ENCODE measurements around the gene ASF1B. TPM values are rescaled to one million over a fixed set of nuclear protein-coding genes. Genes with fewer than 3 reads are reported as not detected.

ASF1B gene
- total RNA-seq, 1 experiment from 2014 or later, result 78.1 TPM

DNA sequence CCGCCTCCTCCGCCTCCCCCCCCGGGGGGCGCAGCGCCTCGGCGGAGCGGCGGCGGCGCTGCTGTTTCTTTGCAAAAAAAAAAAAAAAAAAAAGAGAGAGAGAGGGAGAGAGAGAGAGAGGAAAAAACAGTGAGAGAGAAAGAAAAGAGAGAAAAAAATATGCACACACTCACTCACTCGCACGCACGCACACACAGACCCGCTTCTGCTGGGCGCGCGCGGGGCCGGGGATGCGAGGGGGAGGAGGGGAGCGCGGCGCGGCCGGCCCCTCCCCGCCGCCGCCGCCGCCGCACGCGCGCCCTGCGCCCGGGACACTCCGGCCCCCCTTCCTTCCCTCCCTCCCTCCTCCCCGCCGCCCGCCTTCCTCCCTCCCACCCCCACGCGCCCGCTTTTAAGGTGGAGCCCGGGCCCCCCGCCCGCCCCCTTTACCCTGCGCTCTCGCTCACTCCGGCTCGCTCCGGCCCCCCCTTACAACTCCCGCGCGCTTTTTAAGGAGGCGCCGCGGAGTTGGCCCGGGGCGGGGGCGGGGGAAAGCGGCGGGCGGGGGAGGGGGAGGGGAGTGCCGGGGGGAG is 45.8 kb downstream of the ASF1B start, which contains the start of gene SAMD1:
Gene SAMD1, minus strand, starts transcription at position 243 of the 572 bp plus-strand sequence.
- Histone ChIP-seq H3K36me3 (ENCODE audit: control insufficient read depth in 1 of 2, insufficient read depth in 2 of 2, low read length in 2 of 2) (peaks cover 0 to 3% of the 10 kb centered on the region in 2 experiments; a peak in 1 of 4 replicates), H3K27me3 (ENCODE audit: insufficient read depth, low read length) (no peaks in the 10 kb centered on the region), H3K9ac (ENCODE audit: low read length) (peak within 1 kb of the TSS; percentile 73), H4K20me1 (ENCODE audit: insufficient read depth) (no peaks in the 10 kb centered on the region), H3K4me1 (ENCODE audit: control insufficient read depth in 1 of 2, insufficient read depth in 2 of 2, low read length in 2 of 2) (peaks cover 12 to 19% of the 10 kb centered on the region in 2 experiments), H3K9me3 (ENCODE audit: control insufficient read depth in 1 of 2, insufficient read depth in 1 of 2, low read depth in 1 of 2, low read length in 2 of 2) (peaks cover 3 to 7% of the 10 kb centered on the region in 2 experiments; a peak in 1 of 4 replicates), H3K4me2 (ENCODE audit: low read length) (peak within 1 kb of the TSS; percentile 91), H3K27ac (ENCODE audit: low read depth, low read length) (peak within 1 kb of the TSS; percentile 83), H3K79me2 (ENCODE audit: insufficient read depth, low read length) (no peaks in the 10 kb centered on the region), H2AFZ (ENCODE audit: low read depth, low read length, poor library complexity, severe bottlenecking) (no peak within 1 kb of the TSS), H3K4me3 (replicated peaks in 1 of 2; ENCODE audit: low read depth in 1 of 2, low read length in 2 of 2) (peak within 1 kb of the TSS; percentile 45 to 66), H3K9me2 (ENCODE audit: insufficient read depth) (no peaks in the 10 kb centered on the region)
- ChIA-PET RAD21 (ENCODE audit: low non-redundant PET in 1 of 2, low total read pairs in 2 of 2, uncharacterized antibody in 2 of 2, unreplicated experiment in 2 of 2) (no interaction called here), CTCF (interaction anchor here (1.4 kb wide), 1 partner anchor 19 kb away, joined by 3 read pairs; the partner anchor contains the start of gene MISP3), POLR2A (interaction anchor here (0.6 to 1.8 kb wide), 2 partner anchors 10 to 19 kb away, joined by 3 to 4 read pairs; no protein-coding TSS in a partner anchor)
- no TSS peak for BruUV-seq (replicated peaks)
- DNase-seq (ENCODE audit: low read depth, low spot score) (peak; percentile 76), ATAC-seq (peak; percentile 61)
- intact Hi-C loops (cut with micrococcal nuclease), result no loop called here
- TF ChIP-seq, protein P1, sequence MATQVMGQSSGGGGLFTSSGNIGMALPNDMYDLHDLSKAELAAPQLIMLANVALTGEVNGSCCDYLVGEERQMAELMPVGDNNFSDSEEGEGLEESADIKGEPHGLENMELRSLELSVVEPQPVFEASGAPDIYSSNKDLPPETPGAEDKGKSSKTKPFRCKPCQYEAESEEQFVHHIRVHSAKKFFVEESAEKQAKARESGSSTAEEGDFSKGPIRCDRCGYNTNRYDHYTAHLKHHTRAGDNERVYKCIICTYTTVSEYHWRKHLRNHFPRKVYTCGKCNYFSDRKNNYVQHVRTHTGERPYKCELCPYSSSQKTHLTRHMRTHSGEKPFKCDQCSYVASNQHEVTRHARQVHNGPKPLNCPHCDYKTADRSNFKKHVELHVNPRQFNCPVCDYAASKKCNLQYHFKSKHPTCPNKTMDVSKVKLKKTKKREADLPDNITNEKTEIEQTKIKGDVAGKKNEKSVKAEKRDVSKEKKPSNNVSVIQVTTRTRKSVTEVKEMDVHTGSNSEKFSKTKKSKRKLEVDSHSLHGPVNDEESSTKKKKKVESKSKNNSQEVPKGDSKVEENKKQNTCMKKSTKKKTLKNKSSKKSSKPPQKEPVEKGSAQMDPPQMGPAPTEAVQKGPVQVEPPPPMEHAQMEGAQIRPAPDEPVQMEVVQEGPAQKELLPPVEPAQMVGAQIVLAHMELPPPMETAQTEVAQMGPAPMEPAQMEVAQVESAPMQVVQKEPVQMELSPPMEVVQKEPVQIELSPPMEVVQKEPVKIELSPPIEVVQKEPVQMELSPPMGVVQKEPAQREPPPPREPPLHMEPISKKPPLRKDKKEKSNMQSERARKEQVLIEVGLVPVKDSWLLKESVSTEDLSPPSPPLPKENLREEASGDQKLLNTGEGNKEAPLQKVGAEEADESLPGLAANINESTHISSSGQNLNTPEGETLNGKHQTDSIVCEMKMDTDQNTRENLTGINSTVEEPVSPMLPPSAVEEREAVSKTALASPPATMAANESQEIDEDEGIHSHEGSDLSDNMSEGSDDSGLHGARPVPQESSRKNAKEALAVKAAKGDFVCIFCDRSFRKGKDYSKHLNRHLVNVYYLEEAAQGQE (IDR thresholded peaks at IDR 0.05; ENCODE audit: low read depth), result no peak
- TF ChIP-seq, protein P2, sequence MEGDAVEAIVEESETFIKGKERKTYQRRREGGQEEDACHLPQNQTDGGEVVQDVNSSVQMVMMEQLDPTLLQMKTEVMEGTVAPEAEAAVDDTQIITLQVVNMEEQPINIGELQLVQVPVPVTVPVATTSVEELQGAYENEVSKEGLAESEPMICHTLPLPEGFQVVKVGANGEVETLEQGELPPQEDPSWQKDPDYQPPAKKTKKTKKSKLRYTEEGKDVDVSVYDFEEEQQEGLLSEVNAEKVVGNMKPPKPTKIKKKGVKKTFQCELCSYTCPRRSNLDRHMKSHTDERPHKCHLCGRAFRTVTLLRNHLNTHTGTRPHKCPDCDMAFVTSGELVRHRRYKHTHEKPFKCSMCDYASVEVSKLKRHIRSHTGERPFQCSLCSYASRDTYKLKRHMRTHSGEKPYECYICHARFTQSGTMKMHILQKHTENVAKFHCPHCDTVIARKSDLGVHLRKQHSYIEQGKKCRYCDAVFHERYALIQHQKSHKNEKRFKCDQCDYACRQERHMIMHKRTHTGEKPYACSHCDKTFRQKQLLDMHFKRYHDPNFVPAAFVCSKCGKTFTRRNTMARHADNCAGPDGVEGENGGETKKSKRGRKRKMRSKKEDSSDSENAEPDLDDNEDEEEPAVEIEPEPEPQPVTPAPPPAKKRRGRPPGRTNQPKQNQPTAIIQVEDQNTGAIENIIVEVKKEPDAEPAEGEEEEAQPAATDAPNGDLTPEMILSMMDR (IDR thresholded peaks at IDR 0.05 in 2 of 3, conservative IDR thresholded peaks at IDR 0.05 in 1 of 3; ENCODE audit: borderline replicate concordance in 1 of 3, insufficient read depth in 1 of 3, low read depth in 2 of 3, low read length in 2 of 3), result no peak
- TF ChIP-seq ZFX (IDR thresholded peaks at IDR 0.05) (no peak), CBX3 (IDR thresholded peaks at IDR 0.05; ENCODE audit: low read depth) (no peak), EGR1 (IDR thresholded peaks at IDR 0.05; ENCODE audit: low read depth) (no peak), RAD21 (IDR thresholded peaks at IDR 0.05; ENCODE audit: low read depth) (no peak), SRF (IDR thresholded peaks at IDR 0.05; ENCODE audit: low read depth) (no peak), ELF1 (IDR thresholded peaks at IDR 0.05; ENCODE audit: borderline replicate concordance, low read depth) (no peak)
- TF ChIP-seq, protein P3, sequence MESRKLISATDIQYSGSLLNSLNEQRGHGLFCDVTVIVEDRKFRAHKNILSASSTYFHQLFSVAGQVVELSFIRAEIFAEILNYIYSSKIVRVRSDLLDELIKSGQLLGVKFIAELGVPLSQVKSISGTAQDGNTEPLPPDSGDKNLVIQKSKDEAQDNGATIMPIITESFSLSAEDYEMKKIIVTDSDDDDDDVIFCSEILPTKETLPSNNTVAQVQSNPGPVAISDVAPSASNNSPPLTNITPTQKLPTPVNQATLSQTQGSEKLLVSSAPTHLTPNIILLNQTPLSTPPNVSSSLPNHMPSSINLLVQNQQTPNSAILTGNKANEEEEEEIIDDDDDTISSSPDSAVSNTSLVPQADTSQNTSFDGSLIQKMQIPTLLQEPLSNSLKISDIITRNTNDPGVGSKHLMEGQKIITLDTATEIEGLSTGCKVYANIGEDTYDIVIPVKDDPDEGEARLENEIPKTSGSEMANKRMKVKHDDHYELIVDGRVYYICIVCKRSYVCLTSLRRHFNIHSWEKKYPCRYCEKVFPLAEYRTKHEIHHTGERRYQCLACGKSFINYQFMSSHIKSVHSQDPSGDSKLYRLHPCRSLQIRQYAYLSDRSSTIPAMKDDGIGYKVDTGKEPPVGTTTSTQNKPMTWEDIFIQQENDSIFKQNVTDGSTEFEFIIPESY (IDR thresholded peaks at IDR 0.05; ENCODE audit: extremely low read depth, insufficient replicate concordance, low read length), result no peak

Data from HCT116 (cell line).